Measurements from ENCODE around the gene PHF21A.

DNA sequence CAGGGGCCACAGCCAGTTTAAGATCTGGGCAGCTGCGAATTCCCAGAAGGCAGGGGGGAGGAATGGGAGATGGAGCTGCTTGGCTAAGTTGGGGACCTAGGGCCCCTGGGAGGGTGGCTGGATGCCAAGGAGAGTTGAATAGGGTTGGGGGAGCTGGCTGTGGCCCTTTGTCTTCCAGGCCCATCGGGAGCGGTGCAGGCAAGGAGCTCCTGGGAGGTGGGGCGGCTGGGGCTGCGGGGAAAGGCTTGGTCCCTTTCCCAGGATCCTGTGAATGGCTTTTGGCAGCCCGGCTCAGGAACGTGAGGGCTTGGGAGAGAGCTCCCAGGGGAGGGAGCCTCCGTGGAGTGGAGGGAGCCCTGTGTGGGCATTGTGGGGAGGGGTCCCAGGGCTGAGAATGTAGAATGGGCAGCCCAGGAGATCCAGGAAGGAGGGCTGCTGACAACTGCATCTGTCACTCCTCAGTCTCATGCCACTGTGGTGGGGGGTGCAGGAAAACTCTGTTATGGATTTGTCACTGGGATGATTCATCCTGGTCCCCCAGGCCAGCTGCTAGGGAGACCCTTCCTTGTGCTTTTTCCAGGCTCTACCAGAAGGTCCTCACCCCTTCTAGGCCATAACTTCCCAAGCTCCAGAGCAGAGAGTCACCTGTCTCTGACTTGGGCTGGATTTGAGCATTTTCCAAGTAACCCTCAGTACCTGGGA lies 220.2 kb downstream of the PHF21A start:
- TF ChIP-seq, protein P1, sequence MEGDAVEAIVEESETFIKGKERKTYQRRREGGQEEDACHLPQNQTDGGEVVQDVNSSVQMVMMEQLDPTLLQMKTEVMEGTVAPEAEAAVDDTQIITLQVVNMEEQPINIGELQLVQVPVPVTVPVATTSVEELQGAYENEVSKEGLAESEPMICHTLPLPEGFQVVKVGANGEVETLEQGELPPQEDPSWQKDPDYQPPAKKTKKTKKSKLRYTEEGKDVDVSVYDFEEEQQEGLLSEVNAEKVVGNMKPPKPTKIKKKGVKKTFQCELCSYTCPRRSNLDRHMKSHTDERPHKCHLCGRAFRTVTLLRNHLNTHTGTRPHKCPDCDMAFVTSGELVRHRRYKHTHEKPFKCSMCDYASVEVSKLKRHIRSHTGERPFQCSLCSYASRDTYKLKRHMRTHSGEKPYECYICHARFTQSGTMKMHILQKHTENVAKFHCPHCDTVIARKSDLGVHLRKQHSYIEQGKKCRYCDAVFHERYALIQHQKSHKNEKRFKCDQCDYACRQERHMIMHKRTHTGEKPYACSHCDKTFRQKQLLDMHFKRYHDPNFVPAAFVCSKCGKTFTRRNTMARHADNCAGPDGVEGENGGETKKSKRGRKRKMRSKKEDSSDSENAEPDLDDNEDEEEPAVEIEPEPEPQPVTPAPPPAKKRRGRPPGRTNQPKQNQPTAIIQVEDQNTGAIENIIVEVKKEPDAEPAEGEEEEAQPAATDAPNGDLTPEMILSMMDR (IDR thresholded peaks at IDR 0.05; ENCODE audit: poor library complexity): no peak
- TF ChIP-seq EZH2 (IDR thresholded peaks at IDR 0.05; ENCODE audit: borderline replicate concordance) (no peak), EZH2phosphoT487 (IDR thresholded peaks at IDR 0.05; ENCODE audit: low read depth, severe bottlenecking, unreplicated experiment) (no peak)
